WTC11 (cell line): ENCODE data around the gene DNAJC18. TPM values are rescaled to one million over a fixed set of nuclear protein-coding genes. Genes with fewer than 3 reads are reported as not detected.

Experiments used
- ATAC-seq: fragments of 200-7000 bp; cut with Tn5 transposase; 2 replicates; pipeline ENCODE4 v1.10.0; 2021; ENCODE audit warnings: mild to moderate bottlenecking, moderate library complexity
- CTCF ChIA-PET: fragments of 300-600 bp; sonication (Branson Sonifier 250); formaldehyde crosslinking; loops from one replicate; lab custom pipeline; 2021; ENCODE audit warnings: antibody characterized with exemption; lab: Charles Lee
- POLR2A ChIA-PET: fragments of 350-600 bp; sonication (Branson Sonifier 250); formaldehyde crosslinking; loops from one replicate; lab custom pipeline; 2021; ENCODE audit warnings: antibody characterized with exemption; lab: Charles Lee
- DNase-seq: peaks from one replicate; pipeline ENCODE4 v3.0.0; 2021; ENCODE audit warnings: low spot score
- H3K27ac Mint-ChIP-seq: 2 replicates; pipeline ENCODE4 v1.8.0; 2021; ENCODE audit warnings: mixed read lengths
- H3K27me3 Mint-ChIP-seq: 2 replicates; pipeline ENCODE4 v1.8.0; 2021; ENCODE audit warnings: low read depth, mild to moderate bottlenecking, moderate library complexity, mixed read lengths
- H3K36me3 Mint-ChIP-seq: 2 replicates; pipeline ENCODE4 v1.8.0; 2021; ENCODE audit warnings: mixed read lengths
- H3K4me1 Mint-ChIP-seq: 2 replicates; pipeline ENCODE4 v1.8.0; 2022; ENCODE audit warnings: mixed read lengths
- H3K4me3 Mint-ChIP-seq: 2 replicates; pipeline ENCODE4 v1.8.0; 2021; ENCODE audit warnings: mild to moderate bottlenecking, moderate library complexity, mixed read lengths
- H3K9me3 Mint-ChIP-seq: 2 replicates; pipeline ENCODE4 v1.8.0; 2021; ENCODE audit warnings: mixed read lengths
- CBFB ChIP-seq: sonication (generic); formaldehyde crosslinking; IDR thresholded peaks from 2 replicates; pipeline ENCODE4 v1.8.1; 2022; ENCODE audit warnings: mild to moderate bottlenecking, low read depth, missing genetic modification reagents
- FOXJ3 ChIP-seq: sonication (generic); formaldehyde crosslinking; IDR thresholded peaks from 2 replicates; pipeline ENCODE4 v1.9.0; 2021; ENCODE audit warnings: missing genetic modification reagents, mild to moderate bottlenecking, borderline replicate concordance
- GABPB1 ChIP-seq: sonication (generic); formaldehyde crosslinking; IDR thresholded peaks from 2 replicates; pipeline ENCODE4 v1.8.1; 2023; ENCODE audit warnings: mild to moderate bottlenecking, missing genetic modification reagents
- MYBL2 ChIP-seq: sonication (generic); formaldehyde crosslinking; IDR thresholded peaks from 2 replicates; pipeline ENCODE4 v1.8.1; 2023; ENCODE audit warnings: mild to moderate bottlenecking, moderate library complexity, missing genetic modification reagents
- PRRX2 ChIP-seq: fragments of 250-450 bp; sonication (Bioruptor Pico); IDR thresholded peaks from 2 replicates; pipeline ENCODE4 v1.8.0; 2021; ENCODE audit warnings: mild to moderate bottlenecking
- RELA ChIP-seq: sonication (generic); formaldehyde crosslinking; IDR thresholded peaks from 2 replicates; pipeline ENCODE4 v1.8.1; 2022; ENCODE audit warnings: missing genetic modification reagents, mild to moderate bottlenecking, borderline replicate concordance
- SMAD4 ChIP-seq: sonication (generic); formaldehyde crosslinking; IDR thresholded peaks from 2 replicates; pipeline ENCODE4 v1.8.0; 2022; ENCODE audit warnings: mild to moderate bottlenecking, missing genetic modification reagents
- ZNF219 ChIP-seq: sonication (generic); formaldehyde crosslinking; IDR thresholded peaks from 2 replicates; pipeline ENCODE4 v1.8.0; 2023; ENCODE audit warnings: missing genetic modification reagents, mild to moderate bottlenecking, borderline replicate concordance
- ZNF317 ChIP-seq: sonication (generic); formaldehyde crosslinking; IDR thresholded peaks from 2 replicates; pipeline ENCODE4 v1.8.1; 2023; ENCODE audit warnings: low read depth, mild to moderate bottlenecking, moderate library complexity, missing genetic modification reagents, borderline replicate concordance
- ZNF416 ChIP-seq: fragments of 250-450 bp; sonication (Bioruptor Pico); IDR thresholded peaks from 2 replicates; pipeline ENCODE4 v1.9.0; 2021; ENCODE audit warnings: mild to moderate bottlenecking, inconsistent platforms
- ZNF423 ChIP-seq: fragments of 250-450 bp; sonication (Bioruptor Pico); IDR thresholded peaks from 2 replicates; pipeline ENCODE4 v2.1.2; 2022; ENCODE audit warnings: mild to moderate bottlenecking, moderate library complexity
- total RNA-seq: library from RNA; stranded (reverse); gene quantifications from 3 replicates; pipeline ENCODE4 v1.2.3, GENCODE V29; 2021
- TF ChIP-seq, protein P1 (sequence below): sonication (generic); formaldehyde crosslinking; IDR thresholded peaks from 2 replicates; pipeline ENCODE4 v1.8.0; 2022; ENCODE audit warnings: mild to moderate bottlenecking, missing genetic modification reagents
- TF ChIP-seq, protein P2 (sequence below): sonication (generic); formaldehyde crosslinking; IDR thresholded peaks from 2 replicates; pipeline ENCODE4 v1.8.0; 2022; ENCODE audit warnings: missing genetic modification reagents
- TF ChIP-seq, protein P3 (sequence below): fragments of 250-450 bp; sonication (Bioruptor Pico); IDR thresholded peaks from 2 replicates; pipeline ENCODE4 v1.9.0; 2021; ENCODE audit warnings: mild to moderate bottlenecking, borderline replicate concordance
- TF ChIP-seq, protein P4 (sequence below): sonication (generic); formaldehyde crosslinking; IDR thresholded peaks from 2 replicates; pipeline ENCODE4 v1.8.1; 2022; ENCODE audit warnings: low read depth, missing genetic modification reagents, borderline replicate concordance
- TF ChIP-seq, protein P5 (sequence below): sonication (generic); formaldehyde crosslinking; IDR thresholded peaks from 2 replicates; pipeline ENCODE4 v1.8.1; 2022; ENCODE audit warnings: mild to moderate bottlenecking, moderate library complexity, missing genetic modification reagents
- TF ChIP-seq, protein P6 (sequence below): sonication (generic); formaldehyde crosslinking; IDR thresholded peaks from 2 replicates; pipeline ENCODE4 v1.8.0; 2022; ENCODE audit warnings: mild to moderate bottlenecking, missing genetic modification reagents
- TF ChIP-seq, protein P7 (sequence below): fragments of 250-450 bp; sonication (Bioruptor Pico); IDR thresholded peaks from 2 replicates; pipeline ENCODE4 v1.9.0; 2021; ENCODE audit warnings: moderate library complexity, mild to moderate bottlenecking, inconsistent platforms, borderline replicate concordance
- TF ChIP-seq, protein P8 (sequence below): sonication (generic); formaldehyde crosslinking; IDR thresholded peaks from 2 replicates; pipeline ENCODE4 v1.8.1; 2023; ENCODE audit warnings: mild to moderate bottlenecking, missing genetic modification reagents

Gene DNAJC18
- total RNA-seq, 1 experiment from 2014 or later = 23.7 TPM

DNA sequence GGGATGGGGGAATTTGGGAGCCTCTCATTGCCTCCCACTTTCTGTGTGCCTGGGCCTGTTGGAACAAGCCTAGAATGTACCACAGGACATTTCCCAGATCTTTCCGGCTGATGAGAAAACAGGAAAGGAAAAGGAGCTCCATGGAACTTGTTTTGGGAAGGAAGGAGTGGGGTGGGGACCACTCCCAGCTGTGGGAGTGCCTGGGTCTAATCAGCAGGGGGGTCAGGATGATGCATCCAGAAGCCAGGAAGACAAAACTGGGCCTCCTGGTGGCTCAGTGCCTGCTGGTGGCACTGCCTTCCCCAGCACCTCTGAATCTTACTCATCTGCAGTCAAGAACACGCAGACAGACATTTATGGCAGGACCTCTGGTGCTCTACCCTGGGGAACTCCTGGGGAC lies 34.2 kb upstream of the DNAJC18 start:
- ATAC-seq = peak; percentile 4; the same call in 1 of the 2 replicates
- TF ChIP-seq ZNF416 (no peak), RELA (CRISPR knock-in tag) (no peak), ZNF423 (0 out of 2 replicates have a peak, but pooled peaks have one; percentile 7)
- ChIA-PET POLR2A (interaction anchor here (1.2 to 1.5 kb wide), 2 partner anchors 8 to 34 kb away, joined by 3 to 7 read pairs; partner anchors contain the start of gene DNAJC18), CTCF (interaction anchor here (0.8 to 2.0 kb wide), 7 partner anchors 9 to 101 kb away, joined by 3 to 6 read pairs (median 3); partner anchors contain the start of genes DNAJC18, ECSCR and STING1)
- Mint-ChIP-seq H3K27ac (peak overlapping the region; percentile 60), H3K27me3 (peaks cover 4% of the 10 kb centered on the region; the same call in 1 of the 2 replicates), H3K9me3 (no peaks in the 10 kb centered on the region), H3K4me1 (peaks cover 30% of the 10 kb centered on the region), H3K36me3 (no peaks in the 10 kb centered on the region), H3K4me3 (no peak overlapping the region)
- no peak for DNase-seq

DNA sequence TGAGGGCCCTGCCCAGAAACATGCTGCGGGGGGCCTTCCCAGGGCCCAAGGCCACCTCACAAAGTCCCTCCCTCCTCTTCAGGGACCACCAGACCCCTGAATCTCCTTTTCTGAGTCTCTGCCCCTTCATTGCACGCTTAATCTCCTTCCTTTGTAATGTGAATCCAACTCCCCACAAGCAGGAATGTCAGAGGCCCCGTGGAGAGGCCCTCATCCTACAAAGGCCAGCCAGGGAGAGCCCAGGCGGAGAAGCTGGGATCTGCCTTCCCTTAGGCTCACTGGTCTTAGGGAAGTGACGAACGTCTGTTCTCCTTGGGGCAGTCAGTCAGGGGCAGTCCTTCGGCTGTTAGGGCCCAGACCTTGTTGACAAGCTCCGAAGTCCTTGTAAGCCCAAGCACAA lies 33.8 kb upstream of the DNAJC18 start:
- TF ChIP-seq, protein P1, sequence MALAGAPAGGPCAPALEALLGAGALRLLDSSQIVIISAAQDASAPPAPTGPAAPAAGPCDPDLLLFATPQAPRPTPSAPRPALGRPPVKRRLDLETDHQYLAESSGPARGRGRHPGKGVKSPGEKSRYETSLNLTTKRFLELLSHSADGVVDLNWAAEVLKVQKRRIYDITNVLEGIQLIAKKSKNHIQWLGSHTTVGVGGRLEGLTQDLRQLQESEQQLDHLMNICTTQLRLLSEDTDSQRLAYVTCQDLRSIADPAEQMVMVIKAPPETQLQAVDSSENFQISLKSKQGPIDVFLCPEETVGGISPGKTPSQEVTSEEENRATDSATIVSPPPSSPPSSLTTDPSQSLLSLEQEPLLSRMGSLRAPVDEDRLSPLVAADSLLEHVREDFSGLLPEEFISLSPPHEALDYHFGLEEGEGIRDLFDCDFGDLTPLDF (CRISPR knock-in tag) = no peak
- TF ChIP-seq GABPB1 (CRISPR knock-in tag) (no peak), PRRX2 (CRISPR knock-in tag) (no peak), ZNF317 (CRISPR knock-in tag) (no peak), FOXJ3 (CRISPR knock-in tag) (no peak), MYBL2 (CRISPR knock-in tag) (no peak), ZNF219 (CRISPR knock-in tag) (no peak), CBFB (CRISPR knock-in tag) (no peak), SMAD4 (CRISPR knock-in tag) (no peak)
- TF ChIP-seq, protein P2, sequence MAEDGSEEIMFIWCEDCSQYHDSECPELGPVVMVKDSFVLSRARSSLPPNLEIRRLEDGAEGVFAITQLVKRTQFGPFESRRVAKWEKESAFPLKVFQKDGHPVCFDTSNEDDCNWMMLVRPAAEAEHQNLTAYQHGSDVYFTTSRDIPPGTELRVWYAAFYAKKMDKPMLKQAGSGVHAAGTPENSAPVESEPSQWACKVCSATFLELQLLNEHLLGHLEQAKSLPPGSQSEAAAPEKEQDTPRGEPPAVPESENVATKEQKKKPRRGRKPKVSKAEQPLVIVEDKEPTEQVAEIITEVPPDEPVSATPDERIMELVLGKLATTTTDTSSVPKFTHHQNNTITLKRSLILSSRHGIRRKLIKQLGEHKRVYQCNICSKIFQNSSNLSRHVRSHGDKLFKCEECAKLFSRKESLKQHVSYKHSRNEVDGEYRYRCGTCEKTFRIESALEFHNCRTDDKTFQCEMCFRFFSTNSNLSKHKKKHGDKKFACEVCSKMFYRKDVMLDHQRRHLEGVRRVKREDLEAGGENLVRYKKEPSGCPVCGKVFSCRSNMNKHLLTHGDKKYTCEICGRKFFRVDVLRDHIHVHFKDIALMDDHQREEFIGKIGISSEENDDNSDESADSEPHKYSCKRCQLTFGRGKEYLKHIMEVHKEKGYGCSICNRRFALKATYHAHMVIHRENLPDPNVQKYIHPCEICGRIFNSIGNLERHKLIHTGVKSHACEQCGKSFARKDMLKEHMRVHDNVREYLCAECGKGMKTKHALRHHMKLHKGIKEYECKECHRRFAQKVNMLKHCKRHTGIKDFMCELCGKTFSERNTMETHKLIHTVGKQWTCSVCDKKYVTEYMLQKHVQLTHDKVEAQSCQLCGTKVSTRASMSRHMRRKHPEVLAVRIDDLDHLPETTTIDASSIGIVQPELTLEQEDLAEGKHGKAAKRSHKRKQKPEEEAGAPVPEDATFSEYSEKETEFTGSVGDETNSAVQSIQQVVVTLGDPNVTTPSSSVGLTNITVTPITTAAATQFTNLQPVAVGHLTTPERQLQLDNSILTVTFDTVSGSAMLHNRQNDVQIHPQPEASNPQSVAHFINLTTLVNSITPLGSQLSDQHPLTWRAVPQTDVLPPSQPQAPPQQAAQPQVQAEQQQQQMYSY = no peak
- TF ChIP-seq, protein P3, sequence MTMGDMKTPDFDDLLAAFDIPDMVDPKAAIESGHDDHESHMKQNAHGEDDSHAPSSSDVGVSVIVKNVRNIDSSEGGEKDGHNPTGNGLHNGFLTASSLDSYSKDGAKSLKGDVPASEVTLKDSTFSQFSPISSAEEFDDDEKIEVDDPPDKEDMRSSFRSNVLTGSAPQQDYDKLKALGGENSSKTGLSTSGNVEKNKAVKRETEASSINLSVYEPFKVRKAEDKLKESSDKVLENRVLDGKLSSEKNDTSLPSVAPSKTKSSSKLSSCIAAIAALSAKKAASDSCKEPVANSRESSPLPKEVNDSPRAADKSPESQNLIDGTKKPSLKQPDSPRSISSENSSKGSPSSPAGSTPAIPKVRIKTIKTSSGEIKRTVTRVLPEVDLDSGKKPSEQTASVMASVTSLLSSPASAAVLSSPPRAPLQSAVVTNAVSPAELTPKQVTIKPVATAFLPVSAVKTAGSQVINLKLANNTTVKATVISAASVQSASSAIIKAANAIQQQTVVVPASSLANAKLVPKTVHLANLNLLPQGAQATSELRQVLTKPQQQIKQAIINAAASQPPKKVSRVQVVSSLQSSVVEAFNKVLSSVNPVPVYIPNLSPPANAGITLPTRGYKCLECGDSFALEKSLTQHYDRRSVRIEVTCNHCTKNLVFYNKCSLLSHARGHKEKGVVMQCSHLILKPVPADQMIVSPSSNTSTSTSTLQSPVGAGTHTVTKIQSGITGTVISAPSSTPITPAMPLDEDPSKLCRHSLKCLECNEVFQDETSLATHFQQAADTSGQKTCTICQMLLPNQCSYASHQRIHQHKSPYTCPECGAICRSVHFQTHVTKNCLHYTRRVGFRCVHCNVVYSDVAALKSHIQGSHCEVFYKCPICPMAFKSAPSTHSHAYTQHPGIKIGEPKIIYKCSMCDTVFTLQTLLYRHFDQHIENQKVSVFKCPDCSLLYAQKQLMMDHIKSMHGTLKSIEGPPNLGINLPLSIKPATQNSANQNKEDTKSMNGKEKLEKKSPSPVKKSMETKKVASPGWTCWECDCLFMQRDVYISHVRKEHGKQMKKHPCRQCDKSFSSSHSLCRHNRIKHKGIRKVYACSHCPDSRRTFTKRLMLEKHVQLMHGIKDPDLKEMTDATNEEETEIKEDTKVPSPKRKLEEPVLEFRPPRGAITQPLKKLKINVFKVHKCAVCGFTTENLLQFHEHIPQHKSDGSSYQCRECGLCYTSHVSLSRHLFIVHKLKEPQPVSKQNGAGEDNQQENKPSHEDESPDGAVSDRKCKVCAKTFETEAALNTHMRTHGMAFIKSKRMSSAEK (CRISPR knock-in tag) = no peak
- TF ChIP-seq, protein P4, sequence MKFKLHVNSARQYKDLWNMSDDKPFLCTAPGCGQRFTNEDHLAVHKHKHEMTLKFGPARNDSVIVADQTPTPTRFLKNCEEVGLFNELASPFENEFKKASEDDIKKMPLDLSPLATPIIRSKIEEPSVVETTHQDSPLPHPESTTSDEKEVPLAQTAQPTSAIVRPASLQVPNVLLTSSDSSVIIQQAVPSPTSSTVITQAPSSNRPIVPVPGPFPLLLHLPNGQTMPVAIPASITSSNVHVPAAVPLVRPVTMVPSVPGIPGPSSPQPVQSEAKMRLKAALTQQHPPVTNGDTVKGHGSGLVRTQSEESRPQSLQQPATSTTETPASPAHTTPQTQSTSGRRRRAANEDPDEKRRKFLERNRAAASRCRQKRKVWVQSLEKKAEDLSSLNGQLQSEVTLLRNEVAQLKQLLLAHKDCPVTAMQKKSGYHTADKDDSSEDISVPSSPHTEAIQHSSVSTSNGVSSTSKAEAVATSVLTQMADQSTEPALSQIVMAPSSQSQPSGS (CRISPR knock-in tag) = no peak
- TF ChIP-seq, protein P5, sequence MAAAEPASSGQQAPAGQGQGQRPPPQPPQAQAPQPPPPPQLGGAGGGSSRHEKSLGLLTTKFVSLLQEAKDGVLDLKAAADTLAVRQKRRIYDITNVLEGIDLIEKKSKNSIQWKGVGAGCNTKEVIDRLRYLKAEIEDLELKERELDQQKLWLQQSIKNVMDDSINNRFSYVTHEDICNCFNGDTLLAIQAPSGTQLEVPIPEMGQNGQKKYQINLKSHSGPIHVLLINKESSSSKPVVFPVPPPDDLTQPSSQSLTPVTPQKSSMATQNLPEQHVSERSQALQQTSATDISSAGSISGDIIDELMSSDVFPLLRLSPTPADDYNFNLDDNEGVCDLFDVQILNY = no peak
- TF ChIP-seq, protein P6, sequence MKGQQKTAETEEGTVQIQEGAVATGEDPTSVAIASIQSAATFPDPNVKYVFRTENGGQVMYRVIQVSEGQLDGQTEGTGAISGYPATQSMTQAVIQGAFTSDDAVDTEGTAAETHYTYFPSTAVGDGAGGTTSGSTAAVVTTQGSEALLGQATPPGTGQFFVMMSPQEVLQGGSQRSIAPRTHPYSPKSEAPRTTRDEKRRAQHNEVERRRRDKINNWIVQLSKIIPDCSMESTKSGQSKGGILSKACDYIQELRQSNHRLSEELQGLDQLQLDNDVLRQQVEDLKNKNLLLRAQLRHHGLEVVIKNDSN = no peak
- TF ChIP-seq, protein P7, sequence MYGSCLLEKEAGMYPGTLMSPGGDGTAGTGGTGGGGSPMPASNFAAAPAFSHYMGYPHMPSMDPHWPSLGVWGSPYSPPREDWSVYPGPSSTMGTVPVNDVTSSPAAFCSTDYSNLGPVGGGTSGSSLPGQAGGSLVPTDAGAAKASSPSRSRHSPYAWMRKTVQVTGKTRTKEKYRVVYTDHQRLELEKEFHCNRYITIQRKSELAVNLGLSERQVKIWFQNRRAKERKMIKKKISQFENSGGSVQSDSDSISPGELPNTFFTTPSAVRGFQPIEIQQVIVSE (CRISPR knock-in tag) = no peak
- TF ChIP-seq, protein P8, sequence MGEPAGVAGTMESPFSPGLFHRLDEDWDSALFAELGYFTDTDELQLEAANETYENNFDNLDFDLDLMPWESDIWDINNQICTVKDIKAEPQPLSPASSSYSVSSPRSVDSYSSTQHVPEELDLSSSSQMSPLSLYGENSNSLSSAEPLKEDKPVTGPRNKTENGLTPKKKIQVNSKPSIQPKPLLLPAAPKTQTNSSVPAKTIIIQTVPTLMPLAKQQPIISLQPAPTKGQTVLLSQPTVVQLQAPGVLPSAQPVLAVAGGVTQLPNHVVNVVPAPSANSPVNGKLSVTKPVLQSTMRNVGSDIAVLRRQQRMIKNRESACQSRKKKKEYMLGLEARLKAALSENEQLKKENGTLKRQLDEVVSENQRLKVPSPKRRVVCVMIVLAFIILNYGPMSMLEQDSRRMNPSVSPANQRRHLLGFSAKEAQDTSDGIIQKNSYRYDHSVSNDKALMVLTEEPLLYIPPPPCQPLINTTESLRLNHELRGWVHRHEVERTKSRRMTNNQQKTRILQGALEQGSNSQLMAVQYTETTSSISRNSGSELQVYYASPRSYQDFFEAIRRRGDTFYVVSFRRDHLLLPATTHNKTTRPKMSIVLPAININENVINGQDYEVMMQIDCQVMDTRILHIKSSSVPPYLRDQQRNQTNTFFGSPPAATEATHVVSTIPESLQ = no peak
- Mint-ChIP-seq H3K27me3 (peaks cover 4% of the 10 kb centered on the region; the same call in 1 of the 2 replicates), H3K27ac (peak overlapping the region; percentile 60), H3K4me1 (peaks cover 33% of the 10 kb centered on the region), H3K36me3 (no peaks in the 10 kb centered on the region), H3K4me3 (no peak overlapping the region), H3K9me3 (no peaks in the 10 kb centered on the region)
- DNase-seq (peak; percentile 68), ATAC-seq (peak; percentile 86)
- ChIA-PET POLR2A (interaction anchor here (1.2 to 1.5 kb wide), 2 partner anchors 9 to 34 kb away, joined by 3 to 7 read pairs; partner anchors contain the start of gene DNAJC18), CTCF (interaction anchor here (0.6 to 2.0 kb wide), 8 partner anchors 9 to 880 kb away, joined by 3 to 6 read pairs (median 3); partner anchors contain the start of genes DNAJC18, ECSCR and STING1)
